Nephron (organoid): Measurements from ENCODE around the gene MYOF.
"Not testable (repeated sequence)": the region's sequence is repeated elsewhere in the genome, so short reads cannot be mapped to it uniquely, and the experiment has no call there.

Source experiments
- H3K27ac Mint-ChIP-seq, 3 experiments: 2 replicates each; pipeline ENCODE4 v1.8.0; 2020; ENCODE audit warnings: mixed read lengths in 3 of 3, mild to moderate bottlenecking in 2 of 3, moderate library complexity in 1 of 3
- H3K27me3 Mint-ChIP-seq: 2 replicates; pipeline ENCODE4 v1.8.0; 2021; ENCODE audit warnings: low read depth, mild to moderate bottlenecking, moderate library complexity, mixed read lengths
- H3K36me3 Mint-ChIP-seq: 2 replicates; pipeline ENCODE4 v1.8.0; 2020; ENCODE audit warnings: low read depth, mixed read lengths
- H3K4me1 Mint-ChIP-seq: 2 replicates; pipeline ENCODE4 v1.8.0; 2020; ENCODE audit warnings: mixed read lengths
- H3K4me3 Mint-ChIP-seq, 3 experiments: 2 replicates each; pipeline ENCODE4 v1.8.0; 2020; ENCODE audit warnings: mild to moderate bottlenecking in 3 of 3, mixed read lengths in 3 of 3, moderate library complexity in 2 of 3
- H3K9me3 Mint-ChIP-seq: 2 replicates; pipeline ENCODE4 v1.8.0; 2020; ENCODE audit warnings: mixed read lengths
- TF ChIP-seq, protein P1 (sequence below), 3 experiments: fragments of 200-600 bp; sonication (generic); IDR thresholded peaks; one replicate each; pipeline ENCODE4 v1.5.0; 2021; ENCODE audit warnings: antibody characterized with exemption in 3 of 3; ENCODE audit not compliant: unreplicated experiment in 3 of 3

MYOF gene

GRCh38 chr10:93296151-93296550 is 186.0 kb downstream of the MYOF start:
- Mint-ChIP-seq H3K27me3 (peaks cover 7% of the 10 kb centered on the region), H3K9me3 (no peaks in the 10 kb centered on the region), H3K4me3 (no peak overlapping the region), H3K4me1 (peaks cover 10% of the 10 kb centered on the region), H3K36me3 (no peaks in the 10 kb centered on the region), H3K27ac (no peak overlapping the region)
- TF ChIP-seq, protein P1, sequence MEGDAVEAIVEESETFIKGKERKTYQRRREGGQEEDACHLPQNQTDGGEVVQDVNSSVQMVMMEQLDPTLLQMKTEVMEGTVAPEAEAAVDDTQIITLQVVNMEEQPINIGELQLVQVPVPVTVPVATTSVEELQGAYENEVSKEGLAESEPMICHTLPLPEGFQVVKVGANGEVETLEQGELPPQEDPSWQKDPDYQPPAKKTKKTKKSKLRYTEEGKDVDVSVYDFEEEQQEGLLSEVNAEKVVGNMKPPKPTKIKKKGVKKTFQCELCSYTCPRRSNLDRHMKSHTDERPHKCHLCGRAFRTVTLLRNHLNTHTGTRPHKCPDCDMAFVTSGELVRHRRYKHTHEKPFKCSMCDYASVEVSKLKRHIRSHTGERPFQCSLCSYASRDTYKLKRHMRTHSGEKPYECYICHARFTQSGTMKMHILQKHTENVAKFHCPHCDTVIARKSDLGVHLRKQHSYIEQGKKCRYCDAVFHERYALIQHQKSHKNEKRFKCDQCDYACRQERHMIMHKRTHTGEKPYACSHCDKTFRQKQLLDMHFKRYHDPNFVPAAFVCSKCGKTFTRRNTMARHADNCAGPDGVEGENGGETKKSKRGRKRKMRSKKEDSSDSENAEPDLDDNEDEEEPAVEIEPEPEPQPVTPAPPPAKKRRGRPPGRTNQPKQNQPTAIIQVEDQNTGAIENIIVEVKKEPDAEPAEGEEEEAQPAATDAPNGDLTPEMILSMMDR (IDR thresholded peaks at IDR 0.05; ENCODE audit: unreplicated experiment in 3 of 3) = no peak

DNA sequence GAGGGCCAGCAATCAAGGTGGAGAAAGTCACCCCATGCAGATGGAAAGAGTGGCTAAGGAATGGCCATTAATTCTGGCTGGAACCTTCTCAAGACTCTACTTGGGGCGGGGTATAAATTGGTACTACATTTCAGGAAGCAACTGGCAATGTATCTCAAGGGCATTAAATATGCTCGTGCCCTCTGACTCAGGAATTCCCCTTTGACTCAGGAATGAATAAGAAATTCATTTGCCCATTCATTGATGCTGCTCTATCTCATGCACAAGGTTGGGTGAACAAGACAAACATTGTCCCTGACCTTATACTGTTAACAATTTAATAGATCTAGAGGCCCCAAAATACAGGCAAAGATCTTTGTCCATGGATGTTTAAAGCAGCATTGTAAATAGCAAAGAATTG is 188.1 kb downstream of the MYOF start:
- H3K4me3 Mint-ChIP-seq = no peak overlapping the region
- peak overlapping the region in 1 of 3 experiments; percentile 5 for H3K27ac Mint-ChIP-seq
- peaks cover 4% of the 10 kb centered on the region for H3K27me3 Mint-ChIP-seq
- peaks cover under 1% of the 10 kb centered on the region for H3K4me1 Mint-ChIP-seq
- H3K9me3 Mint-ChIP-seq = no peaks in the 10 kb centered on the region
- TF ChIP-seq, protein P1 (IDR thresholded peaks at IDR 0.05; ENCODE audit: unreplicated experiment in 3 of 3) = no peak
- H3K36me3 Mint-ChIP-seq = no peaks in the 10 kb centered on the region

DNA sequence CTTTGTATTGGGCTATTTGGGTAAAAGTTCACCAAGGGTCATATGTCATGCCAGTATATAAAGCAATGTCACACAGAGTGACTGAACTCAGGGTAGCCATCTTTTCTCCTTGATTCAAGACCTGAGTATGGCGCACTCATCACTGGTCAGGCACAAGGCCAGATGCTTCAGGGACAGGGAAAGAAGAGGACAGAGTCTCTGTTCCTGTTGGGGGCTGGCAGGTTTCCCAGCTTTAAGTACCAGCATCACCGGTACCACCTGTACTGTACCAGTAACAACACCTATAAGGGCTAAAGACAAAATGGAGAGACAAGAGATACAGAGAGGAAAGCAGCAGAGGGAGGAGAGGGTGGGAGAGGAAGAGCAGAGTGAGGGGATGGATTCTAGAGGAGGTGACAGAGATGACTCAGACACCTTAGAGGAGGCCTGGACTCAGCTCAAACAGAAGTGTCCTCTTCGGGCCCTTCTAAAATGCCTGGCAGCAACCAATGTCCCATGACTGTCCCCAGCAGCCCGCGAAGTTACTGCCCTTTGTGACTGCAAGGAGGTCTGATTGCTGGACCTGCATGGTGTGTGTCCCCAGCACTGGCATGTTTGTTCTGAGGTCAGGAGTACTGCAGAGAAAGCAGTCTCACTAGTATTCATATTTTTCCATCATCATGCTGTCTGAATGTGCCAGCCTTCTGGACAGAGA is 191.3 kb downstream of the MYOF start:
- Mint-ChIP-seq H3K4me1 (peaks cover 6% of the 10 kb centered on the region), H3K27me3 (no peaks in the 10 kb centered on the region), H3K27ac (peak overlapping the region in 1 of 3 experiments; percentile 17), H3K36me3 (no peaks in the 10 kb centered on the region), H3K9me3 (no peaks in the 10 kb centered on the region), H3K4me3 (no peak overlapping the region)
- TF ChIP-seq, protein P1 (IDR thresholded peaks at IDR 0.05; ENCODE audit: unreplicated experiment in 3 of 3) = no peak

DNA sequence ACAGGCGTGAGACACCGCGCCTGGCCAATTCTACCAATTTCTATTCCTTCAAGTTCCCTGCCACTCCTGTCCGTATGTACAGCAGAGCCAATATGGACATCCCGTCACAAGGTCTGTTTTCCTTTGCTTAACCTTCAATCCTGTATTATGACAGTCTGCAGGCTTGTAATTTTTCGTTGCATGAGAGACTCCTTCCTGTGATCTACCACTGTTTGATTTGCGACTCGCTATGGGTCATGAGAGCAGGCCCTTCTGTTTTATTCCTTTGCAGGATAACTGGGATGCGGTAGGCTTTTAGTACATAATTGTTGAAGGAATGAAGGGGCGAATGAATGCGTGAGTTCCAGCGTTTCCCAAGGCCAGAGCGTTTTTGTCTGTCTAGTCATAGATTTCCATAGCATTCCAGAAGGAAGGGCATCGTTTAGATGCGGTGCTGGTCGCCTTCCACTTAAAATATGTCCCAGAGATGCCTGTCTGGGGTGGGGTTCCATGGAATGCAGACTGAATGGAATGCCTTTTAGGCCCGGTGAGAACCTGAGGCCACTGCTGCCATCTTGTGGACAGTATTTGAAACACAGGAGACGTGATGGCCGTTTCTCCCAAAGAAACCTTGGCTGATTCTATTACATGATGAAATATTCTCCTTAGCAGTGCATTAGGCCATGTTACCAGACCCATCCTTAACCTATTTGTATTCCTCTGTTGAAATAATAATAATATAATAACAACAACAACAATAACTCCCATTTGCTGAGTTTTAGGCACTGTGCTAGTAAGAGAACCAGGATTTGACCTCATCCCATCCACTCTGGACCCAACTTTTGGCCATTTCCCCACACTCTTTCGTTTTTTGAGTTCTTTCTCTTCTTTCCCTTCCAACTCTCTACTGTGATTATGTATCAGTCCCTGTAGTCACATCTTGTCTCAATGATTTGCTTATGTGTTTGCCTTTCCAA is 193.2 kb downstream of the MYOF start:
- peaks cover 3% of the 10 kb centered on the region for H3K27me3 Mint-ChIP-seq
- H3K4me3 Mint-ChIP-seq = peak overlapping the region in 1 of 3 experiments; percentile 1
- no peaks in the 10 kb centered on the region for H3K36me3 Mint-ChIP-seq
- TF ChIP-seq, protein P1 (IDR thresholded peaks at IDR 0.05; ENCODE audit: unreplicated experiment in 3 of 3) = peak; percentile 83 to 90 (median 87)
- H3K27ac Mint-ChIP-seq = peak overlapping the region; percentile 45 to 85 (median 57)
- no peaks in the 10 kb centered on the region for H3K9me3 Mint-ChIP-seq
- peaks cover 6% of the 10 kb centered on the region for H3K4me1 Mint-ChIP-seq

- TF ChIP-seq, protein P1 (IDR thresholded peaks at IDR 0.05; ENCODE audit: unreplicated experiment in 3 of 3) = no peak
- no peaks in the 10 kb centered on the region for H3K36me3 Mint-ChIP-seq
- peaks cover 3% of the 10 kb centered on the region for H3K27me3 Mint-ChIP-seq
- no peaks in the 10 kb centered on the region for H3K9me3 Mint-ChIP-seq
- H3K4me3 Mint-ChIP-seq = no peak overlapping the region
- peaks cover 6% of the 10 kb centered on the region for H3K4me1 Mint-ChIP-seq
- peak overlapping the region; percentile 45 to 50 (median 48) for H3K27ac Mint-ChIP-seq
Measured at GRCh38 chr10:93287775-93288174, 194.4 kb downstream of the MYOF start.

DNA sequence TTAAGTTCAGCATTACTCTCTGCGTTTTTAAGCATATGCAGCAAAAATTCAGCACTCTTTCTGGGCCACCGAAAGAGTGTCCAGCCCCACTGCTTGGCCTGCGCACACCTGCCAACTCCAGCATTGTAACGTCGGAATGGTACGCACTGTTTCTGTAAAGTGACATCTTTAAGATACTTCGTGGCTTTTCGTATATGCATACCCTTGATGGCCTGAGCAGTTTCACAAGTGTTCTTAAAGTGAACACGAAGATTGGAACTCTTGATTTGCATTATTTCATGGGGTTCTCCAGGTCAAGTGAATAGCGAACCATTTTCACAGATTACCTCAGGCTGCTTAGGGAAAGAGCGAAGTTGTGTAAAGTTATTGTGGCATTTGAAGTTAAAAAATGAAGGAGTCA is 197.9 kb downstream of the MYOF start:
- H3K27ac Mint-ChIP-seq, H3K4me3 Mint-ChIP-seq, H3K9me3 Mint-ChIP-seq, H3K27me3 Mint-ChIP-seq, H3K4me1 Mint-ChIP-seq, H3K36me3 Mint-ChIP-seq: not testable (repeated sequence)
